Naive thymus-derived CD4-positive, alpha-beta T cell (primary cell): ENCODE results near the gene CALM3. TPM values are rescaled to one million over a fixed set of nuclear protein-coding genes. Genes with fewer than 3 reads are reported as not detected.

Source experiments
- ATAC-seq: fragments of 150-1000 bp; cut with Tn5 transposase; 2 replicates; pipeline ENCODE4 v1.10.0; 2021; ENCODE audit warnings: mild to moderate bottlenecking, moderate library complexity
- CTCF ChIA-PET: fragments of 350-600 bp; sonication (Branson Sonifier 250); formaldehyde crosslinking; loops from one replicate; lab custom pipeline; 2021; ENCODE audit warnings: antibody characterized with exemption; lab: Charles Lee
- POLR2A ChIA-PET: fragments of 350-600 bp; sonication (Branson Sonifier 250); formaldehyde crosslinking; loops from one replicate; lab custom pipeline; 2021; ENCODE audit warnings: antibody characterized with exemption, inconsistent platforms; lab: Charles Lee
- DNase-seq, 9 donors: peaks; one replicate each; pipeline versions ENCODE4 v3.0.0 to v3.0.0-alpha.2; 2020 to 2022; ENCODE audit warnings: mixed read lengths in 1 of 9
- H3K27ac ChIP-seq: one replicate; pipeline ENCODE4 v1.7.0; 2013; ENCODE audit warnings: mild to moderate bottlenecking, low read depth, low read length, moderate library complexity
- H3K27me3 ChIP-seq, 2 donors: one replicate each; pipeline ENCODE4 v1.7.0; 2013; ENCODE audit warnings: low read length in 2 of 2, mild to moderate bottlenecking in 2 of 2, moderate library complexity in 2 of 2; ENCODE audit not compliant: control insufficient read depth in 2 of 2, insufficient read depth in 2 of 2
- H3K36me3 ChIP-seq, 3 experiments: 1 replicate in 2 of 3; 2 replicates in 1 of 3; pipeline ENCODE4 v1.7.0; 2013; ENCODE audit warnings: low read length in 3 of 3, mild to moderate bottlenecking in 3 of 3, moderate library complexity in 1 of 3; ENCODE audit not compliant: insufficient read depth in 3 of 3, control insufficient read depth in 2 of 3
- H3K4me1 ChIP-seq, 2 donors: one replicate each; pipeline ENCODE4 v1.7.0; 2013; ENCODE audit warnings: low read length in 2 of 2, mild to moderate bottlenecking in 2 of 2, moderate library complexity in 1 of 2; ENCODE audit not compliant: control insufficient read depth in 2 of 2, insufficient read depth in 2 of 2
- H3K4me3 ChIP-seq: 2 replicates; pipeline ENCODE4 v1.7.0; 2013; ENCODE audit warnings: mild to moderate bottlenecking, low read length
- H3K9me3 ChIP-seq, 3 experiments: 1 replicate in 2 of 3; 2 replicates in 1 of 3; pipeline ENCODE4 v1.7.0; 2013; ENCODE audit warnings: low read length in 3 of 3; ENCODE audit not compliant: control insufficient read depth in 2 of 3
- H3K27ac Mint-ChIP-seq, 9 donors: one replicate each; pipeline ENCODE4 v1.8.0; 2020 to 2022; ENCODE audit warnings: mixed read lengths in 9 of 9, mild to moderate bottlenecking in 8 of 9, moderate library complexity in 5 of 9, inconsistent platforms in 2 of 9
- H3K27me3 Mint-ChIP-seq, 5 donors: one replicate each; pipeline ENCODE4 v1.8.0; 2021 to 2022; ENCODE audit warnings: mixed read lengths in 5 of 5, mild to moderate bottlenecking in 1 of 5
- H3K36me3 Mint-ChIP-seq, 5 donors: one replicate each; pipeline ENCODE4 v1.8.0; 2020 to 2022; ENCODE audit warnings: mixed read lengths in 5 of 5, mild to moderate bottlenecking in 3 of 5, inconsistent platforms in 1 of 5
- H3K4me1 Mint-ChIP-seq, 7 donors: one replicate each; pipeline ENCODE4 v1.8.0; 2020 to 2022; ENCODE audit warnings: mixed read lengths in 7 of 7, mild to moderate bottlenecking in 3 of 7, inconsistent platforms in 1 of 7
- H3K4me3 Mint-ChIP-seq, 10 donors: one replicate each; pipeline ENCODE4 v1.8.0; 2020 to 2022; ENCODE audit warnings: mild to moderate bottlenecking in 10 of 10, mixed read lengths in 10 of 10, moderate library complexity in 6 of 10, inconsistent platforms in 2 of 10
- H3K9me3 Mint-ChIP-seq, 11 donors: one replicate each; pipeline ENCODE4 v1.8.0; 2020 to 2022; ENCODE audit warnings: mixed read lengths in 11 of 11, mild to moderate bottlenecking in 4 of 11, inconsistent platforms in 1 of 11, moderate library complexity in 1 of 11
- intact Hi-C, 2 donors: fragments of 100-400 bp; cut with micrococcal nuclease; formaldehyde crosslinking; loops; one replicate each; pipeline ENCODE4 v1.15.1; 2023
- polyA plus RNA-seq, 2 donors: library from polyadenylated mRNA; unstranded; fragments of 300-500 nt; fragmentation: Illumina TruSeq; gene quantifications; one replicate each; pipeline ENCODE4 v1.2.3, GENCODE V29; 2021
- total RNA-seq, 6 experiments: library from RNA in 5 of 6; stranded (reverse) in 5 of 6; gene quantifications; 1 replicate in 5 of 6; 2 replicates in 1 of 6; pipeline ENCODE4 v1.2.3 and lab custom pipeline; 2021 to 2026

The CALM3 gene
- total and polyA plus RNA-seq, 7 experiments from 2014 or later: 203 to 517 (median 254) TPM

GRCh38 chr19:46635920-46636761, 35.0 kb downstream of the CALM3 start, which contains the start of gene GNG8:
Gene GNG8 (minus strand): TSS chr19:46636202. CDS start chr19:46634682, 1,520 bp downstream.
- no peaks in the 10 kb centered on the region for H3K27me3 ChIP-seq
- Mint-ChIP-seq H3K27ac (peak within 1 kb of the TSS in 5 of 9 donors; percentile 48 to 88 (median 84)), H3K36me3 (peaks cover 0 to 3% (median 0%) of the 10 kb centered on the region in 5 donors), H3K9me3 (no peaks in the 10 kb centered on the region), H3K27me3 (peaks cover 0 to 20% (median 5%) of the 10 kb centered on the region in 5 donors), H3K4me3 (peak within 1 kb of the TSS in 7 of 10 donors; percentile 58 to 90 (median 69)), H3K4me1 (peaks cover 10 to 37% (median 22%) of the 10 kb centered on the region in 7 donors)
- ChIA-PET CTCF (interaction anchor here (1.6 to 1.9 kb wide), 3 partner anchors 20 to 26 kb away, joined by 5 to 9 read pairs (median 9); partner anchors contain the start of gene DACT3), POLR2A (interaction anchor here (0.8 to 1.1 kb wide), 3 partner anchors 12 to 25 kb away, joined by 3 to 6 read pairs (median 4); partner anchors contain the start of gene DACT3)
- H3K9me3 ChIP-seq: no peaks in the 10 kb centered on the region
- DNase-seq (peak in 2 of 9 donors; percentile 31 to 47), ATAC-seq (no peak)
- H3K27ac ChIP-seq: peak within 1 kb of the TSS; percentile 57
- H3K4me1 ChIP-seq: peaks cover 28 to 32% of the 10 kb centered on the region in 2 donors
- intact Hi-C loops: loop anchor here in 1 of 2 donors (2.0 kb wide), 1 partner anchor 477 kb away; the partner anchor contains the start of gene ZC3H4
- no peaks in the 10 kb centered on the region for H3K36me3 ChIP-seq
- H3K4me3 ChIP-seq: no peak within 1 kb of the TSS

GRCh38 chr19:46637224-46637623, 36.1 kb downstream of the CALM3 start:
- peaks cover 28 to 32% of the 10 kb centered on the region in 2 donors for H3K4me1 ChIP-seq
- H3K27me3 ChIP-seq: no peaks in the 10 kb centered on the region
- no peak for DNase-seq

GRCh38 chr19:46639358-46640182, 38.4 kb downstream of the CALM3 start:
- Histone ChIP-seq H3K27me3 (no peaks in the 10 kb centered on the region), H3K4me3 (peak overlapping the region; percentile 48), H3K36me3 (no peaks in the 10 kb centered on the region), H3K9me3 (no peaks in the 10 kb centered on the region), H3K27ac (peak overlapping the region; percentile 72), H3K4me1 (peaks cover 16 to 22% of the 10 kb centered on the region in 2 donors)
- DNase-seq: peak in 1 of 9 donors; percentile 49
- intact Hi-C loops: no loop called here
- ATAC-seq: peak; percentile 21
- peak overlapping the region in 5 of 10 donors; percentile 12 to 71 (median 51) for H3K4me3 Mint-ChIP-seq
- peaks cover 0 to 16% (median 7%) of the 10 kb centered on the region in 7 donors for H3K4me1 Mint-ChIP-seq
- peaks cover 0 to 29% (median 5%) of the 10 kb centered on the region in 5 donors for H3K27me3 Mint-ChIP-seq
- H3K9me3 Mint-ChIP-seq: no peaks in the 10 kb centered on the region
- POLR2A ChIA-PET: interaction anchor here (0.7 to 1.1 kb wide), 2 partner anchors 13 to 22 kb away, joined by 3 to 5 read pairs; no protein-coding TSS in a partner anchor
- H3K27ac Mint-ChIP-seq: peak overlapping the region in 1 of 9 donors; percentile 7
- CTCF ChIA-PET: interaction anchor here (0.7 kb wide), 1 partner anchor 21 kb away, joined by 3 read pairs; no protein-coding TSS in a partner anchor
- no peaks in the 10 kb centered on the region for H3K36me3 Mint-ChIP-seq

More at GRCh38 chr19:46637224-46637623, 36.1 kb downstream of the CALM3 start:
- Histone ChIP-seq H3K4me3 (no peak overlapping the region), H3K36me3 (no peaks in the 10 kb centered on the region), H3K27ac (peak overlapping the region; percentile 72), H3K9me3 (no peaks in the 10 kb centered on the region)
- Mint-ChIP-seq H3K9me3 (no peaks in the 10 kb centered on the region), H3K4me3 (no peak overlapping the region), H3K27me3 (peaks cover 0 to 22% (median 5%) of the 10 kb centered on the region in 5 donors), H3K4me1 (peaks cover 10 to 37% (median 22%) of the 10 kb centered on the region in 7 donors), H3K36me3 (peaks cover 0 to 3% (median 0%) of the 10 kb centered on the region in 5 donors), H3K27ac (no peak overlapping the region)
- intact Hi-C loops: no loop called here
- ChIA-PET POLR2A (interaction anchor here (0.6 to 0.9 kb wide), 2 partner anchors 25 to 27 kb away, joined by 5 read pairs; no protein-coding TSS in a partner anchor), CTCF (interaction anchor here (0.6 to 1.9 kb wide), 9 partner anchors 15 to 97 kb away, joined by 3 to 9 read pairs (median 5); partner anchors contain the start of gene DACT3)
- ATAC-seq: no peak

- Histone ChIP-seq H3K27ac (no peak overlapping the region), H3K9me3 (no peaks in the 10 kb centered on the region), H3K4me3 (no peak overlapping the region), H3K4me1 (peaks cover 16 to 22% of the 10 kb centered on the region in 2 donors), H3K27me3 (no peaks in the 10 kb centered on the region), H3K36me3 (no peaks in the 10 kb centered on the region)
- H3K4me3 Mint-ChIP-seq: peak overlapping the region in 8 of 10 donors; percentile 11 to 73 (median 42)
- H3K4me1 Mint-ChIP-seq: peaks cover 0 to 10% (median 0%) of the 10 kb centered on the region in 7 donors
- DNase-seq: no peak
- peaks cover 0 to 3% (median 0%) of the 10 kb centered on the region in 11 donors for H3K9me3 Mint-ChIP-seq
- POLR2A ChIA-PET: interaction anchor here (0.6 to 0.7 kb wide), 2 partner anchors 12 to 110 kb away, joined by 3 to 5 read pairs; no protein-coding TSS in a partner anchor
- CTCF ChIA-PET: no interaction called here
- no peak for ATAC-seq
- H3K27me3 Mint-ChIP-seq: peaks cover 0 to 35% (median 8%) of the 10 kb centered on the region in 5 donors
- H3K27ac Mint-ChIP-seq: peak overlapping the region in 1 of 9 donors; percentile 10
- intact Hi-C loops: no loop called here
- H3K36me3 Mint-ChIP-seq: peaks cover 0 to 3% (median 0%) of the 10 kb centered on the region in 5 donors
Observed at GRCh38 chr19:46640656-46641055, 39.5 kb downstream of the CALM3 start.

GRCh38 chr19:46644720-46645119, 43.6 kb downstream of the CALM3 start:
- ATAC-seq (no peak), DNase-seq (no peak)
- Mint-ChIP-seq H3K4me1 (peaks cover under 1 to 18% (median 8%) of the 10 kb centered on the region in 7 donors), H3K27me3 (peaks cover 7 to 59% (median 20%) of the 10 kb centered on the region in 5 donors), H3K4me3 (no peak overlapping the region), H3K9me3 (peaks cover 0 to 29% (median 6%) of the 10 kb centered on the region in 11 donors), H3K36me3 (peaks cover 0 to 8% (median 4%) of the 10 kb centered on the region in 5 donors), H3K27ac (no peak overlapping the region)
- peaks cover under 1 to 12% of the 10 kb centered on the region in 2 donors for H3K4me1 ChIP-seq
- CTCF ChIA-PET: interaction anchor here (1.6 kb wide), 1 partner anchor 84 kb away, joined by 3 read pairs; no protein-coding TSS in a partner anchor
- intact Hi-C loops: no loop called here
- POLR2A ChIA-PET: interaction anchor here (0.9 to 1.0 kb wide), 2 partner anchors 14 to 16 kb away, joined by 3 read pairs; partner anchors contain the start of gene DACT3
- no peak overlapping the region for H3K4me3 ChIP-seq
- no peak overlapping the region for H3K27ac ChIP-seq
- H3K27me3 ChIP-seq: peaks cover 2 to 3% of the 10 kb centered on the region in 2 donors
- peaks cover 0 to 5% (median 0%) of the 10 kb centered on the region in 3 experiments for H3K9me3 ChIP-seq
- H3K36me3 ChIP-seq: no peaks in the 10 kb centered on the region
